Measurements from ENCODE around the gene HHLA2.

The HHLA2 gene

GRCh38 chr3:108338901-108339545, 42.7 kb downstream of the HHLA2 start:
- Histone ChIP-seq H3K79me2 (ENCODE audit: control insufficient read depth, insufficient read depth, low read length, poor library complexity) (no peaks in the 10 kb centered on the region), H3K9ac (ENCODE audit: low read length) (no peak overlapping the region), H3K79me1 (ENCODE audit: low read length) (no peaks in the 10 kb centered on the region), H3K36me3 (ENCODE audit: control insufficient read depth in 1 of 2, insufficient read depth in 2 of 2, low read length in 2 of 2) (no peaks in the 10 kb centered on the region), H2BK120ac (ENCODE audit: insufficient read depth, low read length, poor library complexity) (no peak overlapping the region), H3K27me3 (ENCODE audit: insufficient read depth, low read length) (no peaks in the 10 kb centered on the region), H3K4ac (ENCODE audit: low read depth, low read length) (no peak overlapping the region), H3K9me3 (ENCODE audit: insufficient read depth, low read depth, low read length) (no peaks in the 10 kb centered on the region), H2AFZ (ENCODE audit: insufficient read depth, low read length, poor library complexity) (no peak overlapping the region), H4K12ac (ENCODE audit: low read depth, low read length) (no peak overlapping the region), H4K91ac (ENCODE audit: low read depth, low read length) (no peak overlapping the region), H2BK12ac (ENCODE audit: low read length) (no peak overlapping the region), H3K23ac (ENCODE audit: low read length) (no peak overlapping the region), H3K27ac (ENCODE audit: low read depth, low read length) (no peak overlapping the region), H2BK5ac (ENCODE audit: low read depth, low read length, poor library complexity) (no peak overlapping the region), H3K4me3 (ENCODE audit: low read depth, low read length) (no peak overlapping the region), H2AK5ac (ENCODE audit: low read length) (no peak overlapping the region), H4K8ac (ENCODE audit: low read depth, low read length) (no peak overlapping the region), H3K4me2 (ENCODE audit: low read length) (no peak overlapping the region), H3K4me1 (ENCODE audit: control insufficient read depth in 1 of 2, insufficient read depth in 2 of 2, low read length in 2 of 2) (no peaks in the 10 kb centered on the region), H3K18ac (ENCODE audit: low read length) (no peak overlapping the region), H3K14ac (ENCODE audit: low read length) (no peak overlapping the region)
- DNase-seq = no peak

GRCh38 chr3:108341911-108342310, 45.6 kb downstream of the HHLA2 start:
- no peak overlapping the region for H3K4me3 ChIP-seq (ENCODE audit: low read depth, low read length)
- H2BK12ac ChIP-seq (ENCODE audit: low read length) = no peak overlapping the region
- no peak overlapping the region for H4K12ac ChIP-seq (ENCODE audit: low read depth, low read length)
- no peak overlapping the region for H3K9ac ChIP-seq (ENCODE audit: low read length)
- no peaks in the 10 kb centered on the region for H3K9me3 ChIP-seq (ENCODE audit: insufficient read depth, low read depth, low read length)
- no peak overlapping the region for H3K14ac ChIP-seq (ENCODE audit: low read length)
- no CpG with 5 or more reads among the region's 6 CpGs for WGBS (ENCODE audit: extremely low coverage, insufficient coverage, insufficient read length)
- H3K4me1 ChIP-seq (ENCODE audit: control insufficient read depth in 1 of 2, insufficient read depth in 2 of 2, low read length in 2 of 2) = peaks cover 5 to 9% of the 10 kb centered on the region in 2 experiments
- no peak overlapping the region for H2BK120ac ChIP-seq (ENCODE audit: insufficient read depth, low read length, poor library complexity)
- H4K91ac ChIP-seq (ENCODE audit: low read depth, low read length) = no peak overlapping the region
- H2AK5ac ChIP-seq (ENCODE audit: low read length) = no peak overlapping the region
- no peak for DNase-seq
- H3K36me3 ChIP-seq (ENCODE audit: control insufficient read depth in 1 of 2, insufficient read depth in 2 of 2, low read length in 2 of 2) = no peaks in the 10 kb centered on the region
- peaks cover 5% of the 10 kb centered on the region for H3K79me1 ChIP-seq (ENCODE audit: low read length)
- H3K23ac ChIP-seq (ENCODE audit: low read length) = no peak overlapping the region
- no peaks in the 10 kb centered on the region for H3K27me3 ChIP-seq (ENCODE audit: insufficient read depth, low read length)
- H2BK5ac ChIP-seq (ENCODE audit: low read depth, low read length, poor library complexity) = no peak overlapping the region
- no peak overlapping the region for H2AFZ ChIP-seq (ENCODE audit: insufficient read depth, low read length, poor library complexity)
- no peak overlapping the region for H3K18ac ChIP-seq (ENCODE audit: low read length)
- no peak overlapping the region for H3K4ac ChIP-seq (ENCODE audit: low read depth, low read length)
- H3K27ac ChIP-seq (ENCODE audit: low read depth, low read length) = no peak overlapping the region
- no peak overlapping the region for H4K8ac ChIP-seq (ENCODE audit: low read depth, low read length)
- H3K4me2 ChIP-seq (ENCODE audit: low read length) = no peak overlapping the region
- no peaks in the 10 kb centered on the region for H3K79me2 ChIP-seq (ENCODE audit: control insufficient read depth, insufficient read depth, low read length, poor library complexity)

GRCh38 chr3:108342837-108343486, 46.6 kb downstream of the HHLA2 start:
- Histone ChIP-seq H2BK12ac (ENCODE audit: low read length) (no peak overlapping the region), H3K4me3 (ENCODE audit: low read depth, low read length) (no peak overlapping the region), H3K4me2 (ENCODE audit: low read length) (no peak overlapping the region), H3K79me2 (ENCODE audit: control insufficient read depth, insufficient read depth, low read length, poor library complexity) (no peaks in the 10 kb centered on the region), H2BK5ac (ENCODE audit: low read depth, low read length, poor library complexity) (no peak overlapping the region), H2AK5ac (ENCODE audit: low read length) (no peak overlapping the region), H4K91ac (ENCODE audit: low read depth, low read length) (no peak overlapping the region), H3K9ac (ENCODE audit: low read length) (no peak overlapping the region), H3K4me1 (ENCODE audit: control insufficient read depth in 1 of 2, insufficient read depth in 2 of 2, low read length in 2 of 2) (peaks cover 5 to 9% of the 10 kb centered on the region in 2 experiments), H3K27ac (ENCODE audit: low read depth, low read length) (no peak overlapping the region), H2AFZ (ENCODE audit: insufficient read depth, low read length, poor library complexity) (no peak overlapping the region), H3K4ac (ENCODE audit: low read depth, low read length) (no peak overlapping the region), H4K8ac (ENCODE audit: low read depth, low read length) (no peak overlapping the region), H2BK120ac (ENCODE audit: insufficient read depth, low read length, poor library complexity) (no peak overlapping the region), H3K14ac (ENCODE audit: low read length) (no peak overlapping the region), H3K9me3 (ENCODE audit: insufficient read depth, low read depth, low read length) (no peaks in the 10 kb centered on the region), H3K79me1 (ENCODE audit: low read length) (peaks cover 5% of the 10 kb centered on the region), H4K12ac (ENCODE audit: low read depth, low read length) (no peak overlapping the region), H3K27me3 (ENCODE audit: insufficient read depth, low read length) (no peaks in the 10 kb centered on the region), H3K18ac (ENCODE audit: low read length) (no peak overlapping the region), H3K23ac (ENCODE audit: low read length) (no peak overlapping the region), H3K36me3 (ENCODE audit: control insufficient read depth in 1 of 2, insufficient read depth in 2 of 2, low read length in 2 of 2) (no peaks in the 10 kb centered on the region)
- no CpG with 5 or more reads among the region's 4 CpGs for WGBS (ENCODE audit: extremely low coverage, insufficient coverage, insufficient read length)
- DNase-seq = no peak

GRCh38 chr3:108343491-108343890, 47.1 kb downstream of the HHLA2 start:
- H3K4ac ChIP-seq (ENCODE audit: low read depth, low read length) = no peak overlapping the region
- H2BK120ac ChIP-seq (ENCODE audit: insufficient read depth, low read length, poor library complexity) = no peak overlapping the region
- no CpG with 5 or more reads among the region's 4 CpGs for WGBS (ENCODE audit: extremely low coverage, insufficient coverage, insufficient read length)
- no peak overlapping the region for H3K9ac ChIP-seq (ENCODE audit: low read length)
- H3K18ac ChIP-seq (ENCODE audit: low read length) = no peak overlapping the region
- no peak for DNase-seq
- H3K4me3 ChIP-seq (ENCODE audit: low read depth, low read length) = no peak overlapping the region
- no peak overlapping the region for H2AFZ ChIP-seq (ENCODE audit: insufficient read depth, low read length, poor library complexity)
- no peak overlapping the region for H2BK5ac ChIP-seq (ENCODE audit: low read depth, low read length, poor library complexity)
- no peaks in the 10 kb centered on the region for H3K9me3 ChIP-seq (ENCODE audit: insufficient read depth, low read depth, low read length)
- no peak overlapping the region for H4K12ac ChIP-seq (ENCODE audit: low read depth, low read length)
- no peaks in the 10 kb centered on the region for H3K79me2 ChIP-seq (ENCODE audit: control insufficient read depth, insufficient read depth, low read length, poor library complexity)
- no peak overlapping the region for H3K4me2 ChIP-seq (ENCODE audit: low read length)
- no peak overlapping the region for H3K23ac ChIP-seq (ENCODE audit: low read length)
- no peaks in the 10 kb centered on the region for H3K36me3 ChIP-seq (ENCODE audit: control insufficient read depth in 1 of 2, insufficient read depth in 2 of 2, low read length in 2 of 2)
- peaks cover 5 to 9% of the 10 kb centered on the region in 2 experiments for H3K4me1 ChIP-seq (ENCODE audit: control insufficient read depth in 1 of 2, insufficient read depth in 2 of 2, low read length in 2 of 2)
- H3K14ac ChIP-seq (ENCODE audit: low read length) = no peak overlapping the region
- no peak overlapping the region for H4K91ac ChIP-seq (ENCODE audit: low read depth, low read length)
- no peak overlapping the region for H3K27ac ChIP-seq (ENCODE audit: low read depth, low read length)
- H4K8ac ChIP-seq (ENCODE audit: low read depth, low read length) = no peak overlapping the region
- H3K79me1 ChIP-seq (ENCODE audit: low read length) = peaks cover 5% of the 10 kb centered on the region
- no peak overlapping the region for H2BK12ac ChIP-seq (ENCODE audit: low read length)
- H2AK5ac ChIP-seq (ENCODE audit: low read length) = no peak overlapping the region
- no peaks in the 10 kb centered on the region for H3K27me3 ChIP-seq (ENCODE audit: insufficient read depth, low read length)
